ENCODE results near the gene TAGLN. TPM values are rescaled to one million over a fixed set of nuclear protein-coding genes. Genes with fewer than 3 reads are reported as not detected.

TAGLN gene
- total and polyA plus RNA-seq, 2 of the 8 experiments (the other 6 are each of a cell fraction or from before 2014, with no cell fraction given) = 140 to 300 TPM

DNA sequence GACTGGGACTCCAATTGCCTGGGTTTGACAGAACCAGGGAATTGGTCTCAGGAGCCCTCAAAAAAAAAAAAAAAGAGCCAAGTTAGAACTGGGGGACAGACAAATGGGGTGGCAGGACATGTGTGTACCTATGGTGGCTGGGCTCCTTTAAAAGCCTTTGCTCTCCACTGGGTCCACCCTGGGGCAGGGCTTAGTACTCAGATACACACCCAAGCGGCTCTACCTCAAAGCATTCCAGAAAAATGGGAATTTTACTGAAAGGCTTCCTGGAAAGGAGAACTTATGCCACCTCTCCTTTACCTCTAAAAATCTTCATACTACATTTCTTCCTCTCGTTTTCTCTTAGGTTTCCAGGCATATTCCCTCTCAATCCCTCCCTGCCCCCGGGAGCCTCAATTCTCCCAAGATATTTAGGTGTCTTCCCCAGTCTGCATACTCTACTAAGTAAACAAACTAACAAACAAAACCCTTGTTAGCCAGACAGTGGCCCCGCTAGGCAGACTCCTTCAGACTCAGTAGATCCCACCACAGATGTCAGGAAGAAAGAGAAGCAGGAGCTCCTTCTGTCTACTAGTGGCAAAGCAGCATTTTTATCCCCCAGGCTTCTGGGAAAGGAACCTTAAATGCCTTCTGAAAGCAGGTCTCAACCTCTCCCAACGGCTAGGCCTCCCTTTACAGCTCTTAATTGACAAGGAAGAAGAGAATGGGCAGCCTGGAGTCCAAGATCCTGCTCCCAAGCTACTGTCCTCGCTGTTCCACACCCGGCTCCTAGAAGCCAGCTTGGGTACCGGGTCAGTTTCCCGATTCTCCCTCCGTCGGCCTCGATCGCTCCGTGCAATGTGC lies 32.0 kb downstream of the TAGLN start:
- Histone ChIP-seq H3K23me2 (ENCODE audit: low read depth, low read length) (peaks cover 7% of the 10 kb centered on the region), H3K14ac (ENCODE audit: insufficient read length) (no peak overlapping the region), H3K23ac (ENCODE audit: insufficient read length) (no peak overlapping the region), H3K27ac (ENCODE audit: low read depth, low read length) (no peak overlapping the region), H2BK20ac (ENCODE audit: low read length) (no peak overlapping the region), H3K56ac (replicated peaks; ENCODE audit: insufficient read length, low read depth, low read length) (peak overlapping the region; percentile 36), H3K9ac (replicated peaks in 1 of 4; ENCODE audit: extremely low read depth in 1 of 4, low read depth in 3 of 4, low read length in 3 of 4) (peak overlapping the region in 3 of 4 experiments; percentile 0 to 72 (median 67); a peak in 5 of 7 replicates), H4K20me1 (replicated peaks in 1 of 2; ENCODE audit: control insufficient read depth in 1 of 2, insufficient read depth in 2 of 2, low read length in 2 of 2) (peaks cover 1 to 2% of the 10 kb centered on the region in 2 experiments), H2AK5ac (ENCODE audit: low read depth, low read length) (no peak overlapping the region), H3K18ac (ENCODE audit: extremely low read depth, low read length) (no peak overlapping the region), H2BK120ac (replicated peaks; ENCODE audit: low read depth, low read length) (no peak overlapping the region), H4K5ac (ENCODE audit: insufficient read length, low read depth, low read length) (peak overlapping the region; percentile 55), H4K91ac (replicated peaks; ENCODE audit: insufficient read length, low read length) (no peak overlapping the region), H3K4me3 (ENCODE audit: extremely low read depth in 1 of 4, insufficient read depth in 2 of 4, low read depth in 3 of 4, low read length in 4 of 4) (peak overlapping the region; percentile 76 to 100 (median 96)), H3K36me3 (ENCODE audit: control insufficient read depth in 2 of 4, insufficient read depth in 4 of 4, low read length in 3 of 4) (peaks cover 4 to 13% (median 7%) of the 10 kb centered on the region in 4 experiments; a peak in 7 of 8 replicates), H2AFZ (ENCODE audit: low read length) (no peak overlapping the region), H3K27me3 (replicated peaks in 1 of 4; ENCODE audit: control insufficient read depth in 3 of 4, extremely low read depth in 1 of 4, insufficient read depth in 3 of 4, low read length in 3 of 4) (no peaks in the 10 kb centered on the region), H3K9me3 (ENCODE audit: insufficient read depth in 2 of 2, low read depth in 1 of 2, low read length in 1 of 2) (no peaks in the 10 kb centered on the region), H2BK12ac (ENCODE audit: low read depth, low read length) (no peak overlapping the region), H3K79me2 (ENCODE audit: control insufficient read depth in 1 of 2, insufficient read depth in 2 of 2, low read length in 2 of 2) (peaks cover 0 to 38% of the 10 kb centered on the region in 2 experiments; a peak in 2 of 4 replicates), H3K4me1 (replicated peaks in 1 of 4; ENCODE audit: control insufficient read depth in 3 of 4, insufficient read depth in 4 of 4, low read length in 3 of 4) (peaks cover 0 to 8% (median 2%) of the 10 kb centered on the region in 4 experiments; a peak in 3 of 7 replicates), H3K4ac (replicated peaks; ENCODE audit: insufficient read length, low read depth, low read length) (no peak overlapping the region), H3K4me2 (ENCODE audit: insufficient read depth in 1 of 2, low read depth in 2 of 2, low read length in 2 of 2) (peak overlapping the region; percentile 93 to 96), H2BK15ac (ENCODE audit: low read length) (no peak overlapping the region), H2BK5ac (ENCODE audit: low read depth, low read length) (no peak overlapping the region), H4K8ac (ENCODE audit: extremely low read depth, insufficient read depth, low read length) (no peak overlapping the region), H3K79me1 (ENCODE audit: low read depth, low read length) (peaks cover 7% of the 10 kb centered on the region; the same call in 1 of the 2 replicates)
- DNase-seq (ENCODE audit: low read depth in 1 of 2, low spot score in 2 of 2) (no peak), FAIRE-seq (no peak)
- CTCF ChIA-PET (ENCODE audit: partially characterized antibody) = interaction anchor here (0.8 to 25.0 kb wide), 12 partner anchors 11 to 495 kb away, joined by 3 to 449 read pairs (median 4); partner anchors contain the start of genes SIDT2 and TAGLN
- WGBS, 2 experiments (ENCODE audit: extremely low coverage in 1 of 2, insufficient coverage in 1 of 2, insufficient read length in 1 of 2, insufficient replicate concordance in 2 of 2, low coverage in 1 of 2, low lambda C conversion rate in 2 of 2, missing lambda C conversion rate in 1 of 2) = 31 to 100% methylated on average over 1 to 8 of the region's 14 CpGs
- POLR2A ChIA-PET (ENCODE audit: partially characterized antibody) = interaction anchor here (0.7 to 6.0 kb wide), 9 partner anchors 9 to 444 kb away, joined by 3 to 53 read pairs (median 3); partner anchors contain the start of genes PAFAH1B2 and SIDT2
- TF ChIP-seq POU5F1 (IDR thresholded peaks at IDR 0.05; ENCODE audit: low read depth, low read length) (no peak), MAFK (IDR thresholded peaks at IDR 0.05; ENCODE audit: low read depth, low read length) (no peak), SP2 (IDR thresholded peaks at IDR 0.05; ENCODE audit: low read length) (no peak)
